Urinary bladder (tissue), 4 donors: ENCODE data around the gene CBFA2T2. TPM values are rescaled to one million over a fixed set of nuclear protein-coding genes. Genes with fewer than 3 reads are reported as not detected.
"Not testable (repeated sequence)": the region's sequence is repeated elsewhere in the genome, so short reads cannot be mapped to it uniquely, and the experiment has no call there.

Source experiments
- DNase-seq: peaks from one replicate; pipeline ENCODE4 v3.0.0-alpha.2; 2015; ENCODE audit errors: extremely low spot score
- H3K27ac ChIP-seq: one replicate; pipeline ENCODE4 v1.5.1; 2013; ENCODE audit warnings: low read depth, mild to moderate bottlenecking, moderate library complexity
- H3K36me3 ChIP-seq: one replicate; pipeline ENCODE4 v1.6.1; 2013; ENCODE audit warnings: mild to moderate bottlenecking, moderate library complexity; ENCODE audit not compliant: insufficient read depth
- H3K4me1 ChIP-seq: one replicate; pipeline ENCODE4 v1.6.1; 2013; ENCODE audit warnings: mild to moderate bottlenecking, moderate library complexity; ENCODE audit not compliant: insufficient read depth
- H3K4me3 ChIP-seq: one replicate; pipeline ENCODE4 v1.5.1; 2013; ENCODE audit warnings: low read depth, low read length
- WGBS: extraction: QIAGEN DNeasy Blood & Tissue Kit; methylation state at CpG from one replicate; pipeline ENCODE4 v1.1.7; 2013; 5-methylcytosine and 5-hydroxymethylcytosine counted together
- polyA plus RNA-seq: library from polyadenylated mRNA; stranded (reverse); fragments of 200-250 nt; gene quantifications from one replicate; pipeline ENCODE4 v1.2.3, GENCODE V29; 2013
- total RNA-seq: library from RNA; depleted of rRNA; stranded (reverse); fragments of >200 nt; gene quantifications from one replicate; pipeline ENCODE4 v1.2.3, GENCODE V29; 2014
- donor health status: healthy with polysubstance abuse.
- donor health status: healthy.

CBFA2T2 gene
- total and polyA plus RNA-seq, 2 donors, result 12.5 to 16.0 TPM

- H3K4me3 ChIP-seq, result no peak overlapping the region
- 95% methylated on average over 1 of the region's 1 CpG for WGBS
- no peaks in the 10 kb centered on the region for H3K36me3 ChIP-seq
- no peak for DNase-seq
- H3K27ac ChIP-seq, result no peak overlapping the region
- peaks cover 2% of the 10 kb centered on the region for H3K4me1 ChIP-seq
Observed at GRCh38 chr20:33570743-33571142, 80.8 kb downstream of the CBFA2T2 start.

GRCh38 chr20:33573268-33573667, 83.4 kb downstream of the CBFA2T2 start:
- H3K4me3 ChIP-seq, H3K27ac ChIP-seq, H3K36me3 ChIP-seq, DNase-seq, H3K4me1 ChIP-seq: not testable (repeated sequence)
- WGBS, result 97% methylated on average over 5 of the region's 5 CpGs

- H3K4me3 ChIP-seq, result no peak overlapping the region
- no peaks in the 10 kb centered on the region for H3K36me3 ChIP-seq
- WGBS, result 69% methylated on average over 3 of the region's 3 CpGs
- H3K4me1 ChIP-seq, result no peaks in the 10 kb centered on the region
- no peak for DNase-seq
- no peak overlapping the region for H3K27ac ChIP-seq
Observed at GRCh38 chr20:33575282-33575681, 85.4 kb downstream of the CBFA2T2 start.

- WGBS, result 25% methylated on average over 4 of the region's 4 CpGs
- Histone ChIP-seq H3K27ac (no peak overlapping the region), H3K4me3 (no peak overlapping the region), H3K36me3 (no peaks in the 10 kb centered on the region), H3K4me1 (no peaks in the 10 kb centered on the region)
- DNase-seq, result no peak
Observed at GRCh38 chr20:33576432-33577125, 86.7 kb downstream of the CBFA2T2 start.

- H3K27ac ChIP-seq, result no peak overlapping the region
- 75% methylated on average over 1 of the region's 1 CpG for WGBS
- H3K4me1 ChIP-seq, result no peaks in the 10 kb centered on the region
- no peak overlapping the region for H3K4me3 ChIP-seq
- H3K36me3 ChIP-seq, result no peaks in the 10 kb centered on the region
- DNase-seq, result no peak
Observed at GRCh38 chr20:33578510-33578909, 88.6 kb downstream of the CBFA2T2 start.

GRCh38 chr20:33583143-33583542, 93.2 kb downstream of the CBFA2T2 start:
- Histone ChIP-seq H3K27ac (no peak overlapping the region), H3K4me3 (no peak overlapping the region), H3K36me3 (no peaks in the 10 kb centered on the region), H3K4me1 (no peaks in the 10 kb centered on the region)
- WGBS, result 93% methylated on average over 2 of the region's 2 CpGs
- DNase-seq, result no peak

- no peaks in the 10 kb centered on the region for H3K36me3 ChIP-seq
- no peak overlapping the region for H3K27ac ChIP-seq
- WGBS, result 94% methylated on average over 3 of the region's 3 CpGs
- no peak for DNase-seq
- H3K4me3 ChIP-seq, result no peak overlapping the region
- no peaks in the 10 kb centered on the region for H3K4me1 ChIP-seq
Observed at GRCh38 chr20:33584976-33585375, 95.1 kb downstream of the CBFA2T2 start.

GRCh38 chr20:33585413-33585812, 95.5 kb downstream of the CBFA2T2 start:
- 95% methylated on average over 4 of the region's 4 CpGs for WGBS
- Histone ChIP-seq H3K4me1 (no peaks in the 10 kb centered on the region), H3K36me3 (no peaks in the 10 kb centered on the region), H3K27ac (no peak overlapping the region), H3K4me3 (no peak overlapping the region)
- DNase-seq, result no peak

- Histone ChIP-seq H3K4me1 (no peaks in the 10 kb centered on the region), H3K4me3 (no peak overlapping the region), H3K27ac (no peak overlapping the region), H3K36me3 (no peaks in the 10 kb centered on the region)
- DNase-seq, result no peak
Observed at GRCh38 chr20:33589059-33589458, 99.2 kb downstream of the CBFA2T2 start.

GRCh38 chr20:33591901-33592300, 102.0 kb downstream of the CBFA2T2 start:
- H3K4me1 ChIP-seq, DNase-seq, H3K36me3 ChIP-seq, H3K27ac ChIP-seq, H3K4me3 ChIP-seq: not testable (repeated sequence)
- 87% methylated on average over 9 of the region's 9 CpGs for WGBS

GRCh38 chr20:33594743-33595142, 104.8 kb downstream of the CBFA2T2 start:
- no peaks in the 10 kb centered on the region for H3K4me1 ChIP-seq
- H3K4me3 ChIP-seq, result no peak overlapping the region
- H3K27ac ChIP-seq, result no peak overlapping the region
- DNase-seq, result no peak
- H3K36me3 ChIP-seq, result peaks cover under 1% of the 10 kb centered on the region
- WGBS, result 75% methylated on average over 2 of the region's 2 CpGs

- Histone ChIP-seq H3K4me3 (no peak overlapping the region), H3K4me1 (no peaks in the 10 kb centered on the region), H3K27ac (no peak overlapping the region), H3K36me3 (peaks cover 2% of the 10 kb centered on the region)
- DNase-seq, result no peak
- 92% methylated on average over 4 of the region's 4 CpGs for WGBS
Observed at GRCh38 chr20:33600414-33600813, 110.5 kb downstream of the CBFA2T2 start.

GRCh38 chr20:33600981-33601380, 111.1 kb downstream of the CBFA2T2 start:
- no peak overlapping the region for H3K27ac ChIP-seq
- no peaks in the 10 kb centered on the region for H3K4me1 ChIP-seq
- WGBS, result 98% methylated on average over 8 of the region's 8 CpGs
- H3K36me3 ChIP-seq, result peaks cover 2% of the 10 kb centered on the region
- DNase-seq, result no peak
- no peak overlapping the region for H3K4me3 ChIP-seq

GRCh38 chr20:33601861-33602260, 112.0 kb downstream of the CBFA2T2 start:
- no peak for DNase-seq
- H3K4me1 ChIP-seq, result no peaks in the 10 kb centered on the region
- WGBS, result 89% methylated on average over 5 of the region's 5 CpGs
- H3K27ac ChIP-seq, result no peak overlapping the region
- peaks cover 2% of the 10 kb centered on the region for H3K36me3 ChIP-seq
- H3K4me3 ChIP-seq, result no peak overlapping the region
